GM12801 (cell line): ENCODE results near the gene CD40.

Source experiments
- TF ChIP-seq, protein P1 (sequence below): IDR thresholded peaks from one replicate; pipeline ENCODE4 v1.5.1; 2011; ENCODE audit warnings: control low read depth; ENCODE audit not compliant: insufficient read length; ENCODE audit errors: extremely low read depth

The CD40 gene

DNA sequence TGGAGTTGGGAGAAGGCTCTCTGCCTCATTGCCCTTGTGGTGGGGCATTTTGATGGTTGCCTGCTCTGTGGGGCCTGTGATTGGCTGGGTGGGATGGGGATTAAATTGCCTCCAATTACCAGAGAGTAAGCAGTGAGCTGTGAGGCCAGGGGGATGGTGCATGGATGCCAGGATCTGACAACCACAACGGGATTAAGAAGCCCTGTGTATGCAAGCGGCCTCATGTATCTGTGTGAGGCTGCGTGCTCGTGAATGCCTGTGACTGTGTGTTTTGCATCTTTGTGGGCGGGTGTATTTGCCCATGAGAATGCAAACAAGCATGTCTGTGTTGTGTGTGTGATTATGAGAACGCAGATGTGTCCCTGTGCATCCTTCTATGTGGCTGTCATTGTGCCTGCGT, 46.1 kb downstream of the CD40 start:
- TF ChIP-seq, protein P1, sequence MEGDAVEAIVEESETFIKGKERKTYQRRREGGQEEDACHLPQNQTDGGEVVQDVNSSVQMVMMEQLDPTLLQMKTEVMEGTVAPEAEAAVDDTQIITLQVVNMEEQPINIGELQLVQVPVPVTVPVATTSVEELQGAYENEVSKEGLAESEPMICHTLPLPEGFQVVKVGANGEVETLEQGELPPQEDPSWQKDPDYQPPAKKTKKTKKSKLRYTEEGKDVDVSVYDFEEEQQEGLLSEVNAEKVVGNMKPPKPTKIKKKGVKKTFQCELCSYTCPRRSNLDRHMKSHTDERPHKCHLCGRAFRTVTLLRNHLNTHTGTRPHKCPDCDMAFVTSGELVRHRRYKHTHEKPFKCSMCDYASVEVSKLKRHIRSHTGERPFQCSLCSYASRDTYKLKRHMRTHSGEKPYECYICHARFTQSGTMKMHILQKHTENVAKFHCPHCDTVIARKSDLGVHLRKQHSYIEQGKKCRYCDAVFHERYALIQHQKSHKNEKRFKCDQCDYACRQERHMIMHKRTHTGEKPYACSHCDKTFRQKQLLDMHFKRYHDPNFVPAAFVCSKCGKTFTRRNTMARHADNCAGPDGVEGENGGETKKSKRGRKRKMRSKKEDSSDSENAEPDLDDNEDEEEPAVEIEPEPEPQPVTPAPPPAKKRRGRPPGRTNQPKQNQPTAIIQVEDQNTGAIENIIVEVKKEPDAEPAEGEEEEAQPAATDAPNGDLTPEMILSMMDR: no peak

DNA sequence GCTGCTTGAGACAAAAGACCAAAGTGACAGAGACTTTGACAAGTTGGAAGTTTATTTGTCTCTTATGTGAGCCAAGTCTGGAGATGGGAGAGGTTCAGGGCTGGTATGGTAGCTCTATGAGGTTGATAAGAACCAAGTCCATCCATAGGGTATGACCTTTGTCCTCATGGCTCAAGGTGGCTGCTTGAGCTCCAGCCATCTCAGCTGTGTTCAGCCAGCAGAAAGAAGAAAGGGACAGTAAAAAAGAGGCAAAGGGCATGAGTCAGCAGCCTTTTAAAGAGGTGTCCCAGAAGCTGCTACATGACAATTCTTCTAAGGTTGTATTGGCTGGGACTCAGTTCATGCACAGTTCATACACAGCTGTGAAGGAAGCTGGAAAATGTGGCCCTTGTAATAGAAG, 49.0 kb downstream of the CD40 start:
- TF ChIP-seq, protein P1: no peak

DNA sequence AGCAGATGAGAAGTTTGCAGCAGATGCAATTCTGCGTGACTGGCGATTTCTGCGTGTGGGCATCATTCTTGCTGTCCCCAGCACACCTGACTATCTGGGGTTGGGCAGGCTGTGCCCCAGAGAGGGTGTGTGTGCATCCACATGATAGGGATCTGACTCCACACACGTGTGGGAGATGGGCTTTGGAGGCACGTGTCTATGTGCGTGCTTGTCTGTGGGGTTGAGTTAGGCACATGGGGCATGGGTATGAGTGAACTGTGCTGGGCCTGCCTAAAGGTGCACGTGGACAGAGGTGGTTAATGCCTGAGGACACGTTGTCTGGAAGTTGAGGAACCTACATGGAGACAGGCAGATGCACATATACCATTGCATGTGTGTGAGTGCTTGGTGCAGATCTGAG, 50.3 kb downstream of the CD40 start:
- TF ChIP-seq, protein P1: no peak

DNA sequence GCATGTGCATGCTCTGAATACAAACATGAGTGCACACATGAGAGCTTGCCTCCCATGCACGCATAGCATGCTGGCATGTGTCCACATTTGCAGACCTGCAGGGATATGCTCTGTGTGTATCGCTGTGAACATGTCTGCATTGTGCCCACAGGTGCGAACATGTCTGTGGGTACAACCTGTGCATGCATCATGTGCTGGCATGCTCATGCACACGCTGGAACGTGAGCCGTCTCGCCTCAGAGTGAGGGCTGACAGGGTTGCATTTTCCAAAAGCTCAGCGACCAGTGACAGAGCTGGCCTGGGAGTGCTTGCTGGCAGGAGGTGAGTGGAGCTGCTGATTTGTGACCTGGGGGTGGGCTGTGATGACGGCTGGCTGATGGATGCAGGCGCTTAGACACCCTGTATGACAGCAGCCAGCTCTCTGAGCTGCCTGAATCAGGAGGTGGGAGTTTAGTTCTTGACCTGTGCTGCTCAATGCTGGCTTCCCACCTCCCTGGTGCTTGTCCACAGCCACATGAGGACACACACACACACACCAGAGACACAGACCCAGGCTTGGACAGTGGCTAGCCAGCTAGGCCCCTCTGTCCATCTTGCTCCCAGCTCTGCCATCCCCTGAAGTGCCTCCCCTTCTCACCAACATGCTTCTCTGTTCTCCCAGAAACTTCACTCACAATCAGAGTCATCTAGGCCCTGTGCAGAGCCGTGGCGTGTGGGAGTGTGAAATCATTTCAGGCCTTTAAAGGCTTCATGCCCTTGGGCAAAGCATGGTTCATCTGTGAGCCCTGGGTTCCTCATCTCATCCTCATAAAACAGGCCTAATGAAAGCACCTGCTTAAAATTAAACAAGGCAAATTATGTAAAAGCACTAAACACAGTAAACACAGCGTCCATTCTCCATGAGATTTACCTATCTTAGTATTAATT, 51.4 kb downstream of the CD40 start:
- TF ChIP-seq, protein P1: no peak

DNA sequence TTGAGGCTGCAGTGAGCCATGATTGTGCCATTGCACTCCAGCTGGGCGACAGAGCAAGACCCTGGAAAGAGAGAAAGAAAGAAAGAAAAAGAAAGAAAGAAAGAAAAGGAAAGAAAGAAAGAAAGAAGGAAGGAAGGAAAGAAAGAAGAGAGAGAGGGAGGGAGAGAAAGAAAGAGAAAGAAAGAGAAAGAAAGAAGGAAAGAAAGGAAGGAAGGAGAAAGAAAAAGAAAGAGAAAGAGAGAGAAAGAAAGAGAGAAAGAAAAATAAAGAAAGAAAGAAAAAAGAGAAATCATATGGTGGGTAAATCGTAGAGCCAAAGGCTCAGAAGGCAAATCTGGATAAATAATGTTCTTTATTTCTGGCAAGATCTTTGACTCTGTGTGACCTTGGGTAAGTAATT, 53.4 kb downstream of the CD40 start:
- TF ChIP-seq, protein P1: no peak

DNA sequence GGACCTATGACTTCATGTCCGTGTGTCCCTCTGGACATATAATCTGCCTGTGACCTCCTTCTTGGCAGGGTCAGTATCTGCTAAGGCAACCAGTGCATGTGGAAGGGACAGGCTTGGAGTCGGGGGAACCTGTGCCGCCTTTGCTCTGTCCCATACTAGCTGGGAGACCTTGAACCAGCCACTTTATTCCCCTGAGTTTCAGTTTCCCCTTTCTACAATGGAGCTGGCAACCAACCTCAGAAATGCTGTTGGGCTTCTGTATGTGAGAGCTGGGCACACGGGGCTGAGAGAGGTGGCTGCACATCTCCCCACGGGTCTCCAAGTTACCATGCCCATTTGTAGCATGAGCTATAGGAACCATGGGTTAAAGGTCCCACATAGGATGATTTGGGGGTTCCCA, 53.8 kb downstream of the CD40 start:
- TF ChIP-seq, protein P1: no peak

DNA sequence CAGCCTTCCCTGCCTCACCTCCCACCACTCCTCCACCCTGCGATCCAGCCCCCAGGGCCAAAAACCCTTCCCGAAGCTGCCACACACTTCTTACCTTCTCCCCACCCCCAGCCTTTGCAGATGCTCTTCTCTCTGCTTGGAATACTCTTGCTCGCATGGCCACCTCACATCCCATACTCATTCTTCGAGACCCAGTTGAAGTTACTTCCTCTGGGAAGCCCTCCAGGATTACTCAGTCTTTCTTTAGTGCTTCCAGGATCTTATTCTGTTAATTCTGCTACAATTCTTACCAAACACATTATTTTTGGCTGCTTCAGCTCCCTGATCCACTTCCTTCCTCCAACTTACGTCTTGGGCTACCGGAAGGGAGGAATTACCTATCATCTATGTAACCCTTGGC, 54.3 kb downstream of the CD40 start:
- TF ChIP-seq, protein P1: no peak
